OCI-LY3 (cell line): ENCODE measurements around the gene PWP1.

Experiments
- EZH2phosphoT487 ChIP-seq: fragments of 200-600 bp; shearing (Covaris generic); IDR thresholded peaks from 2 replicates; pipeline ENCODE4 v1.6.1; 2018; ENCODE audit warnings: antibody characterized with exemption, mixed run types, low read depth
- TF ChIP-seq, protein P1 (sequence below): fragments of 200-600, 300-600 bp; sonication (generic); IDR thresholded peaks from 2 replicates; pipeline ENCODE4 v1.5.1; 2014; ENCODE audit warnings: antibody characterized with exemption, low read length, low read depth

DNA sequence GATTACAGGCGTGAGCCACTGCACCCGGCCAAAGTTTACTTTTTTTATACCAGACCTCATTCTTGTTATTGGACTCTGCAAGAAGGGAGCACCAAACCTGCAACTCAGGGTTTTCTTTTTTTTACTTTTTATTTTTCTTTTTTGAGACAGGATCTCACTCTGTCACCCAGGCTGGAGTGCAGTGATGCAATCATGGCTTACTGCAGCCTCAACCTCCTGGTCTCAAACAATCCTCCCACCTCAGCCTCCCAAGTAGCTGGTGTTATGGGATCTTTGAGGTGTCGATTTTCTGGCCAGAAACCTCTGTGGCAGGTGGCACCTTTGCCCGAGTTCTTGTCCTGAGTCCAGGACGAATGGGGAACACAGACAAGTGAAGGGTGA is 4.2 kb upstream of the PWP1 start:
- TF ChIP-seq, protein P1, sequence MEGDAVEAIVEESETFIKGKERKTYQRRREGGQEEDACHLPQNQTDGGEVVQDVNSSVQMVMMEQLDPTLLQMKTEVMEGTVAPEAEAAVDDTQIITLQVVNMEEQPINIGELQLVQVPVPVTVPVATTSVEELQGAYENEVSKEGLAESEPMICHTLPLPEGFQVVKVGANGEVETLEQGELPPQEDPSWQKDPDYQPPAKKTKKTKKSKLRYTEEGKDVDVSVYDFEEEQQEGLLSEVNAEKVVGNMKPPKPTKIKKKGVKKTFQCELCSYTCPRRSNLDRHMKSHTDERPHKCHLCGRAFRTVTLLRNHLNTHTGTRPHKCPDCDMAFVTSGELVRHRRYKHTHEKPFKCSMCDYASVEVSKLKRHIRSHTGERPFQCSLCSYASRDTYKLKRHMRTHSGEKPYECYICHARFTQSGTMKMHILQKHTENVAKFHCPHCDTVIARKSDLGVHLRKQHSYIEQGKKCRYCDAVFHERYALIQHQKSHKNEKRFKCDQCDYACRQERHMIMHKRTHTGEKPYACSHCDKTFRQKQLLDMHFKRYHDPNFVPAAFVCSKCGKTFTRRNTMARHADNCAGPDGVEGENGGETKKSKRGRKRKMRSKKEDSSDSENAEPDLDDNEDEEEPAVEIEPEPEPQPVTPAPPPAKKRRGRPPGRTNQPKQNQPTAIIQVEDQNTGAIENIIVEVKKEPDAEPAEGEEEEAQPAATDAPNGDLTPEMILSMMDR: no peak
- TF ChIP-seq EZH2phosphoT487: no peak
